GM12878 (cell line): Measurements from ENCODE around the gene AMT. TPM values are rescaled to one million over a fixed set of nuclear protein-coding genes. Genes with fewer than 3 reads are reported as not detected.

Experiments used
- ATAC-seq: fragments of 200-7000 bp; cut with Tn5 transposase; 3 replicates; pipeline ENCODE4 v1.9.1; 2020; ENCODE audit warnings: mild to moderate bottlenecking, moderate library complexity
- BruUV-seq: library from RNA; stranded (reverse); fragments of 400-500 nt; replicated peaks from 2 replicates; lab custom pipeline; 2021; lab: Mats Ljungman, UMichigan
- CTCF ChIA-PET: fragments of 300-600 bp; sonication (Branson Sonifier 250); formaldehyde crosslinking; extraction: SDS; loops from one replicate; lab custom pipeline; 2021; ENCODE audit warnings: inconsistent platforms; lab: Yijun Ruan, JAX
- POLR2A ChIA-PET: fragments of 350-600 bp; formaldehyde crosslinking; extraction: SDS; loops from one replicate; lab custom pipeline; 2021; ENCODE audit warnings: inconsistent platforms; lab: Charles Lee
- RAD21 ChIA-PET: fragments of 300-600 bp; sonication (Branson Sonifier 250); formaldehyde crosslinking; loops from one replicate; lab custom pipeline; 2023; ENCODE audit warnings: antibody characterized with exemption; ENCODE audit not compliant: unreplicated experiment; lab: Charles Lee
- SMC1A ChIA-PET: fragments of 300-600 bp; sonication (Branson Sonifier 250); formaldehyde crosslinking; loops from one replicate; lab custom pipeline; 2023; ENCODE audit not compliant: unreplicated experiment, uncharacterized antibody; lab: Charles Lee
- DNase-seq: peaks from one replicate; pipeline ENCODE4 v3.0.0-alpha.2; 2011; ENCODE audit warnings: low read depth, low spot score
- FAIRE-seq: peaks from 3 replicates; lab custom pipeline; 2011; peaks lifted over from hg19 to GRCh38; lab: Jason Lieb, UNC
- H2AFZ ChIP-seq: 2 replicates; pipeline ENCODE4 v1.6.0; 2011; ENCODE audit warnings: low read depth, low read length, control low read depth; ENCODE audit not compliant: control insufficient read depth
- H3K27ac ChIP-seq: 2 replicates; pipeline ENCODE4 v1.5.1; 2011; ENCODE audit warnings: control low read depth; ENCODE audit not compliant: control insufficient read depth, insufficient read depth
- H3K27me3 ChIP-seq, 2 experiments: replicated peaks in 1 of 2; 2 replicates each; pipeline versions ENCODE4 v1.6.0 to v1.6.1; 2011; ENCODE audit warnings: low read length in 1 of 2; ENCODE audit not compliant: control insufficient read depth in 2 of 2, insufficient read depth in 2 of 2
- H3K36me3 ChIP-seq, 2 experiments: 2 replicates each; pipeline ENCODE4 v1.5.1; 2011; ENCODE audit warnings: low read length in 1 of 2; ENCODE audit not compliant: control insufficient read depth in 2 of 2, insufficient read depth in 2 of 2
- H3K4me1 ChIP-seq: 2 replicates; pipeline ENCODE4 v1.6.1; 2011; ENCODE audit warnings: mild to moderate bottlenecking, low read length, moderate library complexity, mixed read lengths; ENCODE audit not compliant: control insufficient read depth, insufficient read depth
- H3K4me2 ChIP-seq: 2 replicates; pipeline ENCODE4 v1.6.0; 2011; ENCODE audit warnings: control low read depth; ENCODE audit not compliant: control insufficient read depth, insufficient read depth
- H3K4me3 ChIP-seq: fragments of 200-600 bp; sonication (generic); 2 replicates; pipeline ENCODE4 v1.5.1; 2016
- H3K79me2 ChIP-seq: 2 replicates; pipeline ENCODE4 v1.6.0; 2011; ENCODE audit warnings: low read length; ENCODE audit not compliant: control insufficient read depth, insufficient read depth
- H3K9ac ChIP-seq: 2 replicates; pipeline ENCODE4 v1.8.0; 2011; ENCODE audit warnings: low read length, control low read depth, mixed read lengths; ENCODE audit not compliant: control insufficient read depth, insufficient read depth
- H3K9me3 ChIP-seq: replicated peaks from 3 replicates; pipeline ENCODE4 v1.5.1; 2011; ENCODE audit warnings: mild to moderate bottlenecking, low read length; ENCODE audit not compliant: control insufficient read depth, insufficient read depth
- H4K20me1 ChIP-seq: 2 replicates; pipeline ENCODE4 v1.6.0; 2011; ENCODE audit not compliant: control insufficient read depth, insufficient read depth
- BRCA1 ChIP-seq: IDR thresholded peaks from 2 replicates; pipeline ENCODE4 v1.6.1; 2011; ENCODE audit warnings: low read depth, low read length, improper control_type of control experiment
- CHD4 ChIP-seq: fragments of 200-600 bp; sonication (generic); IDR thresholded peaks from 2 replicates; pipeline ENCODE4 v1.6.1; 2016; ENCODE audit warnings: mild to moderate bottlenecking
- FOS ChIP-seq: IDR thresholded peaks from 3 replicates; pipeline ENCODE4 v1.6.1; 2011; ENCODE audit warnings: borderline replicate concordance; ENCODE audit not compliant: insufficient read length; ENCODE audit errors: extremely low read depth
- GATAD2B ChIP-seq: fragments of 450-650 bp; conservative IDR thresholded peaks from 2 replicates; pipeline ENCODE4 v1.6.1; 2017; ENCODE audit warnings: low read depth, mild to moderate bottlenecking, moderate library complexity
- IKZF2 ChIP-seq, 2 experiments: fragments of 450-650 bp; IDR thresholded peaks; 2 replicates each; pipeline ENCODE4 v1.6.1; 2017; ENCODE audit warnings: mild to moderate bottlenecking in 2 of 2, moderate library complexity in 2 of 2
- JUNB ChIP-seq: IDR thresholded peaks from 2 replicates; pipeline ENCODE4 v1.6.1; 2016; ENCODE audit warnings: antibody characterized with exemption, mild to moderate bottlenecking
- MEF2A ChIP-seq: IDR thresholded peaks from 2 replicates; pipeline ENCODE4 v1.6.1; 2011; ENCODE audit warnings: low read depth, mild to moderate bottlenecking, low read length, moderate library complexity; ENCODE audit not compliant: insufficient read depth
- MTA3 ChIP-seq: IDR thresholded peaks from 2 replicates; pipeline ENCODE4 v1.6.1; 2012; ENCODE audit warnings: low read length, inconsistent platforms, borderline replicate concordance
- NBN ChIP-seq: fragments of 450-650 bp; IDR thresholded peaks from 2 replicates; pipeline ENCODE4 v1.6.1; 2016
- NFIC ChIP-seq: IDR thresholded peaks from 2 replicates; pipeline ENCODE4 v1.6.1; 2012; ENCODE audit warnings: low read depth, mild to moderate bottlenecking, inconsistent platforms, low read length, moderate library complexity
- POLR2AphosphoS5 ChIP-seq: IDR thresholded peaks from 2 replicates; pipeline ENCODE4 v1.6.1; 2011; ENCODE audit warnings: mild to moderate bottlenecking, low read length, inconsistent platforms
- POU2F2 ChIP-seq: IDR thresholded peaks from 3 replicates; pipeline ENCODE4 v1.6.1; 2011; ENCODE audit warnings: low read depth, mild to moderate bottlenecking, low read length, borderline replicate concordance
- RAD51 ChIP-seq: fragments of 450-650 bp; IDR thresholded peaks from 2 replicates; pipeline ENCODE4 v1.6.1; 2016; ENCODE audit warnings: moderate library complexity, mild to moderate bottlenecking, inconsistent platforms
- RFX5 ChIP-seq: IDR thresholded peaks from 2 replicates; pipeline ENCODE4 v1.6.1; 2011; ENCODE audit warnings: low read depth, low read length, improper control_type of control experiment
- RUNX3 ChIP-seq: IDR thresholded peaks from 2 replicates; pipeline ENCODE4 v1.6.1; 2012; ENCODE audit warnings: low read length, inconsistent platforms
- SMAD5 ChIP-seq: IDR thresholded peaks from 2 replicates; pipeline ENCODE4 v1.6.1; 2016; ENCODE audit warnings: antibody characterized with exemption, low read depth
- TAF1 ChIP-seq: IDR thresholded peaks from 2 replicates; pipeline ENCODE4 v1.6.1; 2011; ENCODE audit warnings: mild to moderate bottlenecking, low read depth, low read length, borderline replicate concordance
- WGBS: methylation state at CpG from one replicate; pipeline ENCODE4 v1.1.6; 2016; ENCODE audit warnings: low lambda C conversion rate; ENCODE audit not compliant: insufficient replicate concordance, insufficient coverage; ENCODE audit errors: missing lambda C conversion rate; 5-methylcytosine and 5-hydroxymethylcytosine counted together
- in situ Hi-C: fragments of 300-500 bp; cut with MboI; formaldehyde crosslinking; loops from 9 replicates; pipeline ENCODE4 v1.14.3; 2018; ENCODE audit warnings: mixed read lengths
- intact Hi-C: fragments of 100-400 bp; cut with micrococcal nuclease; formaldehyde crosslinking; loops from one replicate; pipeline ENCODE4 v1.14.2; 2022; ENCODE audit not compliant: unreplicated experiment
- polyA plus RNA-seq, 11 experiments: library from polyadenylated mRNA; depleted of rRNA in 4 of 11; unstranded in 6 of 11; stranded (reverse) in 5 of 11; fragments of >200 nt; fragmentation: Nextera tagmentation in 4 of 11; fragmentation: Illumina TruSeq in 1 of 11; extraction: Ambion mirVana in 4 of 11; extraction: Trizol in 1 of 11; gene quantifications; 1 replicate in 1 of 11; 2 replicates in 10 of 11; pipeline versions ENCODE4 v1.2.1 to v1.2.3, GENCODE V29; 2011 to 2016; ENCODE audit warnings: inconsistent platforms in 2 of 11, missing spikeins in 2 of 11, low read depth in 1 of 11
- total RNA-seq, 4 experiments: library from RNA; depleted of rRNA in 3 of 4; stranded (reverse); fragments of >200 nt in 3 of 4; fragmentation: Illumina TruSeq in 1 of 4; extraction: Trizol in 1 of 4; gene quantifications; 2 replicates each; pipeline versions ENCODE4 v1.2.1 to v1.2.3, GENCODE V29; 2013 to 2021
- TF ChIP-seq, protein P1 (sequence below): fragments of 150-350 bp; IDR thresholded peaks from 2 replicates; pipeline ENCODE4 v1.6.1; 2014; ENCODE audit warnings: mild to moderate bottlenecking, low read depth, low read length

Gene AMT
- total and polyA plus RNA-seq, 10 of the 15 experiments (the other 5 are each of a cell fraction or from before 2014, with no cell fraction given), result 0.45 to 7.2 (median 2.6) TPM

DNA sequence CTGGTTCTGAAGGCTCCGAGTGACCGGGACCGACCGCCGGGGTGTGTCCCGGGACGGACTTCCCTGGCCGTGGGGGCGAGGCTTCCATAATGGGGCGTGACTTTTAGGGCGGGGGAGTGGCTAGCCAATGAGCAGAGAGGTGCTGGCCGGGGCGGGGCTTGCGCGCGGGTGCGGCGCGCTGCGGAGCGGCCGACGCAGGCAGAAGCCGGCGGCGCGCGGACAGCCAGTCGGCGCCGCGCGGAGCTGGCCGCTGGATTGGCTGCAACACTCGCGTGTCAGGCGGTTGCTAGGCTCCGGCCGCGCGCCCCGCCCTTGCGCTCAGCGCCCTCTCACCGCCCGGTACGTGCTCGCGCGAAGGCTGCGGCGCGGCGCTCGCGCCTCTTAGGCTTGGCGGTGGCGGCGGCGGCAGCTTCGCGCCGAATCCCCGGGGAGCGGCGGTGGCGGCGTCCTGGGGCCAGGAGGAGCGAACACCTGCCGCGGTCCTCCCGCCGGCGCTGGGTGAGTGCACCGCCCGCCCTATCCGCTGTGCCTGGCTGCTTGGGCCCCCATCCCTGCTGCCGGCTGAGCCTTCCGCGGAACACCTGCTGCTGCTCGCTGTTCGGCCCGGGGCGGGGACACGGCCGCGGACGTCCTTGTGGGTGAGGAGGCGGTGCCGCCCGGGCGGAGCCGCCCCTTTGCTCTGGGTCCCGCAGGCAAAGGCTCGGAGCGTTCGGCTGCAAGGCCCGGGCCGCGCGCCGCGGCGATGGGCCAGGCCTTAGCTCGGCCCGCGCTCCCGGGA is 47.9 kb upstream of the AMT start, which contains the start of gene DAG1 (continued):
- no peak for TF ChIP-seq POU2F2
- TF ChIP-seq RFX5, result peak; percentile 63; the same call in 1 of the 2 replicates
- no peak for TF ChIP-seq MEF2A
- TF ChIP-seq SMAD5, result no peak
- TF ChIP-seq BRCA1, result no peak

DNA sequence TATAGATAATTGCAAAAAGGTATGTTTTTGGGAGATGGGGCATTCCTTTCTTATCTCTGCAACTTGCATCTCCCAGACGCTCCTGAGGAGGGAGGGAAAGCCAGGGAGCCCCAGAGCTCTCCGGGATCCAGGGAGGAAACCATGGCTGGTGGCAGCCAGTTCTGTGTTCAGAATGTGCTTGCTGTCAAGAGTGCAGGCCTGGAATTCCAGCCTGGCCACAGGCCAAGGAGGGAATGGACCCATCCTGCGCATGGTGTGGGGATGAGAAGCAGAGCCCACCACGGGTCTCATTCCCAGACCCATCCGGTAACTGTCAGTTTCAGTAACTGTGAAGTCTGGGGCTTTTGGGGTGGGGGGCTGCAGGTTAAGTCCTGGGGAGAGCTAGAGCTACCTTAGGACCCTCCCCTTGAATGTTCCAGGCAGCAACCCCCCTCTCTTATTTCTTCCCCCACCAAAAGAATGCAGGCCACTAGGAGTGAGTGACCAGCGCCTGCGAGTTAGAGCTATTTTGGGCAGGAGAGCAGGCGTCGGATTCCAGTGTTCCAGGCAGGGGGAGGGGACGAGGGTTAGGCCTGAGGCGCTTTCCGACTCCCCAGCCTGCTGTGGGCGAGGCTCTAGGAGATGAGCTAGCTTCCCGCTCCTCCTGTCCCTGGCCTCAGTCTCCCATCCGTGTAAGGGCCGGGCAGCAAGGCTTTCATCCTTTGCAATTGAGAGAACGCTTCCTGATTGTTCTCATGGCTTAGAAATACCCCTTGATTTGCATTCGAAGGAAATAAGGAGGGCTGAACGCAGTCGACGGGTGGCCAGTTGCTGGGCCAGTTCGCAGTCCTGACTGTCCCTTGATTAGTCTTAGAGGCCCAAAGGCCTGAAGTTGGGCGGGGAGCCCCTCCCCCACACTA is 47.0 kb upstream of the AMT start:
- intact Hi-C loops (no loop called here), in situ Hi-C loops (no loop called here)
- no peaks in the 10 kb centered on the region for H3K36me3 ChIP-seq
- DNase-seq, result no peak
- CTCF ChIA-PET, result interaction anchor here (1.2 to 2.4 kb wide), 3 partner anchors 20 to 129 kb away, joined by 5 to 12 read pairs (median 9); partner anchors contain the start of gene USP4
- SMC1A ChIA-PET, result interaction anchor here (1.0 to 1.3 kb wide), 6 partner anchors 124 to 550 kb away, joined by 3 read pairs; partner anchors contain the start of genes ARIH2, QRICH1 and USP4
- no peaks in the 10 kb centered on the region; the same call in 1 of the 2 replicates for H4K20me1 ChIP-seq
- peaks cover 17% of the 10 kb centered on the region for H3K4me1 ChIP-seq
- POLR2A ChIA-PET, result interaction anchor here (0.5 to 2.4 kb wide), 11 partner anchors 10 to 869 kb away, joined by 3 to 9 read pairs (median 4); partner anchors contain the start of genes RHOA, TCTA, USP4 and WDR6
- H3K79me2 ChIP-seq, result peaks cover 21% of the 10 kb centered on the region
- H3K4me3 ChIP-seq, result peak overlapping the region; percentile 91
- RAD21 ChIA-PET, result interaction anchor here (0.6 to 2.7 kb wide), 10 partner anchors 10 to 375 kb away, joined by 3 to 17 read pairs (median 4); partner anchors contain the start of genes QRICH1 and USP4
- TSS peak; percentile 100 for BruUV-seq
- H3K4me2 ChIP-seq, result peak overlapping the region; percentile 91
- peak overlapping the region; percentile 95 for H3K27ac ChIP-seq
- peak overlapping the region; percentile 84 for H3K9ac ChIP-seq
- H3K27me3 ChIP-seq, result no peaks in the 10 kb centered on the region
- peak; percentile 21 for ATAC-seq
- no peaks in the 10 kb centered on the region for H3K9me3 ChIP-seq
- H2AFZ ChIP-seq, result peak overlapping the region; percentile 99
- WGBS, result 17% methylated on average over 23 of the region's 23 CpGs
- FAIRE-seq, result no peak
- peak; percentile 81; the same call in 1 of the 2 replicates for TF ChIP-seq POLR2AphosphoS5
- no peak for TF ChIP-seq MTA3
- TF ChIP-seq NFIC, result no peak
- no peak for TF ChIP-seq CHD4
- no peak for TF ChIP-seq JUNB
- peak; percentile 62; the same call in 1 of the 2 replicates for TF ChIP-seq SMAD5
- 0 out of 2 replicates have a peak, but pooled peaks have one; percentile 9 for TF ChIP-seq GATAD2B
- peak; percentile 18; the same call in 1 of the 2 replicates for TF ChIP-seq TAF1
- 0 out of 2 replicates have a peak, but pooled peaks have one; percentile 18 for TF ChIP-seq RFX5
- TF ChIP-seq NBN, result peak; percentile 49
- no peak for TF ChIP-seq RAD51
- peak; percentile 50; the same call in 1 of the 2 replicates for TF ChIP-seq RUNX3
- TF ChIP-seq POU2F2, result peak; percentile 77; the same call in 2 of the 3 replicates
- TF ChIP-seq, protein P1, sequence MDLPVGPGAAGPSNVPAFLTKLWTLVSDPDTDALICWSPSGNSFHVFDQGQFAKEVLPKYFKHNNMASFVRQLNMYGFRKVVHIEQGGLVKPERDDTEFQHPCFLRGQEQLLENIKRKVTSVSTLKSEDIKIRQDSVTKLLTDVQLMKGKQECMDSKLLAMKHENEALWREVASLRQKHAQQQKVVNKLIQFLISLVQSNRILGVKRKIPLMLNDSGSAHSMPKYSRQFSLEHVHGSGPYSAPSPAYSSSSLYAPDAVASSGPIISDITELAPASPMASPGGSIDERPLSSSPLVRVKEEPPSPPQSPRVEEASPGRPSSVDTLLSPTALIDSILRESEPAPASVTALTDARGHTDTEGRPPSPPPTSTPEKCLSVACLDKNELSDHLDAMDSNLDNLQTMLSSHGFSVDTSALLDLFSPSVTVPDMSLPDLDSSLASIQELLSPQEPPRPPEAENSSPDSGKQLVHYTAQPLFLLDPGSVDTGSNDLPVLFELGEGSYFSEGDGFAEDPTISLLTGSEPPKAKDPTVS, result no peak
- no peak for TF ChIP-seq FOS
- peak; percentile 21 to 39; a peak in 1 of 4 replicates for TF ChIP-seq IKZF2 (IDR thresholded peaks at IDR 0.05)
